ENCODE results near the gene UBE3C.
"Not testable (repeated sequence)": the region's sequence is repeated elsewhere in the genome, so short reads cannot be mapped to it uniquely, and the experiment has no call there.

Gene UBE3C

DNA sequence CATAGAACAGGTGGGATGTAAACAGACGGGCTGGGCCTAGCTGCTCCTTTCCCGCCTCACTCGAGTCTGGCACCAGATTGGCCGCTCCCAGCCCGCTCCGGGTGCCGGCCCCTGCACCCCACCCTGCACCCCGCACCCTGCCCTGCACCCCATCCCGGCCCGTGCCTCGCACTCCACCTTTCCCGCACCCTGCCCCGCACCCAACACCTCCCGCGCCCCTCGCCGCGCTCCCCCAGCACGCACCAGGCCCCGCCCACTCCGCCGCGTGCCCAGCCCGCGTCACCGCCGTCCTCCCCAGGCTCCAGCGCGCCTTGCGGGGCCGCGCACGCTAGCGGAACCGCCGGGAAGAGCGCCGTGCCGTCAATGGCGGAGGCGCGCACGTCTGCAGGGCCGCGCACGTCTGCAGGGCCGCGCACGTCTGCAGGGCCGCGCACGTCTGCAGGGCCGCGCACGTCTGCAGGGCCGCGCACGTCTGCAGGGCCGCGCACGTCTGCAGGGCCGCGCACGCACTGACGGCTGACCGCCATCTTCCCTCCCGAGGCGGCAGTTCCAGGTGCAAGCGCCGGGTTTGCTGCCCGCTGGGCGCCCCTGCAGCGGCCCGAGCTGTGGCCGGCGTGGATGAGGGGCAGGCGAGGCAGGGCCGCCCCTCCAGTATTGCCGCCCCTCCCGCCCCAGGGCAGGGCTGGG is at the start of gene UBE3C:
TSS of gene UBE3C (plus strand) at position 503 of the 687 bp plus-strand sequence. CDS start 347 bp downstream, outside the sequence.
- no peak for DNase-seq (ENCODE audit: low read depth)

- DNase-seq (ENCODE audit: low read depth), result no peak
Measured at GRCh38 chr7:157089100-157089610, 49.6 kb upstream of the UBE3C start.

DNA sequence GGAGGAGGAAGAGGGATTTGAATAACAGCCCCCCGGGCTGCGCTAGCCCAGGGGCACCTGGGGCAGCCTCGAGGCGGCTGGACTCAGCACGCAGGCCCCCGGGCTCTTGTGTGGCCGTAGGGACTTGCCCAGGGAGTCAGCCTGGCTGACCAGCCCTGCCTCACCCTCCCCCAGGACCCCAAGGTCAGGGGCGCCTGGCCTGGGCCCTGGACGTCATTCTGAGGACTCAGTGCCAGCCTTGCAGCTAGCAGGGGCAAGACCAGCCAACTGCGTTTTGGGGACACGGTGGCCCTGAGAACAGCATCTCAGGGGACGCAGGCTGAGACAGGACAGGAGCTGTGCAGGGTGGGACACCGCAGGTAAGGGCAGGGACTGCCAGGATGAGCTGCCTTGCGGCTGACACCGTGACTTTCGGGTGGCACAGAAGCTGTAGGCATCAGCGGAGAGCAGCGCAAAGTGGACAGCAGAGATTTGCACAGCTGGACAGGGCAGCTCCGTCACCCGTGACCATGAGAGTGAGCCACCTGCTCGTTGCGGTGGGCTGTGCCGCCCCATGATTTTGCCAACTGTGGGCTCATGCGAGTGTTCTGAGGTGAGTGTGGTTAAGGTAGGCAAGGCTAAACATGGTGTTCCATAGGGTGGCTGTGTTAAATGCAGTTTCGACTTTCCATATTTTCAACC is 48.1 kb upstream of the UBE3C start:
- no peak for DNase-seq (ENCODE audit: low read depth)

- no peak for DNase-seq (ENCODE audit: low read depth)
Measured at GRCh38 chr7:157096286-157097055, 42.3 kb upstream of the UBE3C start.

DNA sequence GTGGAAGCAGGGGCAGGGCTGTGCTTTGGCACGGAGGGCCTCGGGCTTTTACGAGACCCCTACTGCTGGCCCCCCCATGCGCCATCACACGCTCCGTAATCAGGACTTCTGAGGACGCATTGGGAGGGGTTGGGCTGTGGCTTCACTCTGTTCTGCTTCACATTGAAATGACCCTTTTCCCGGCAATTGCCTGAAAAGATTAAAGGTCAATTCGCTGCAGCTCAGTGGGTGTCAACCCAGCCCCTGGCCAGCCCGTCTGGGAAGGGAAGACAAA is 41.7 kb upstream of the UBE3C start:
- DNase-seq (ENCODE audit: low read depth), result no peak

DNA sequence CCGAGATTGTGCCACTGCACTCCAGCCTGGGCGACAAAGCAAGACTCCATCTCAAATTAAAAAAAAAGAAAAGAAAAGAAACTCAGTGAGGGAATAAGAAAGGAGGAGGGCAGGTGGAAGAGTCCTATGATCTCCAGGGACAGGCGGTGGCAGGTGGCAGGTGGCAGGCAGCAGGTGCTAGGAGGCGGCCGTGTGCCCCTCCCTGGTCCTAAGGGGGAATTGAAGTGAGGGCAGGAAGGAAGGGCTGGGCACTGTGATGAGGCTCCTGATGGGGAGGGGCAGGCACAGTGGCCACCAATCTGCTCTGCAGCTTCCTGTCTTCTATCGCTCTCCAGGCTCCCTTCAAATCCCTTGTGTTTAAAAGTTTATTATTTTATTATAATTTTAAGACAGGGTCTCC is 41.2 kb upstream of the UBE3C start:
- DNase-seq (ENCODE audit: low read depth), result no peak

DNA sequence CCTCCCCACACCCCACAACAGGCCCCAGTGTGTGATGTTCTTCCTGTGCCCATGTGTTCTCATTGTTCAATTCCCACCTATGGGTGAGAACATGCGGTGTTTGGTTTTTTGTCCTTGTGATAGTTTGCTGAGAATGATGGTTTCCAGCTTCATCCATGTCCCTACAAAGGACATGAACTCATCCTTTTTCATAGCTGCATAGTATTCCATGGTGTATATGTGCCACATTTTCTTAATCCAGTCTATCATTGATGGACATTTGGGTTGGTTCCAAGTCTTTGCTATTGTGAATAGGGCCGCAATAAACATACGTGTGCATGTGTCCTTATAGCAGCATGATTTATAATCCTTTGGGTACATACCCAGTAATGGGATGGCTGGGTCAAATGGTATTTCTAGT is 38.7 kb upstream of the UBE3C start:
- DNase-seq (ENCODE audit: low read depth), result not testable (repeated sequence)

DNA sequence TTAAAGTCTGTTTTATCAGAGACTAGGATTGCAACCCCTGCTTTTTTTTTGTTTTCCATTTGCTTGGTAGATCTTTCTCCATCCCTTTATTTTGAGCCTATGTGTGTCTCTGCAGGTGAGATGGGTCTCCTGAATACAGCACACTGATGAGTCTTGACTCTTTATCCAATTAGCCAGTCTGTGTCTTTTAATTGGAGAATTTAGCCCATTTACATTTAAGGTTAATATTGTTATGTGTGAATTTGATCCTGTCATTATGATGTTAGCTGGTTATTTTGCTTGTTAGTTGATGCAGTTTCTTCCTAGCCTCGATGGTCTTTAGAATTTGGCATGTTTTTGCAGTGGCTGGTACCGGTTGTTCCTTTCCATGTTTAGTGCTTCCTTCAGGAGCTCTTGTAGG is 35.1 kb upstream of the UBE3C start:
- not testable (repeated sequence) for DNase-seq (ENCODE audit: low read depth)

DNA sequence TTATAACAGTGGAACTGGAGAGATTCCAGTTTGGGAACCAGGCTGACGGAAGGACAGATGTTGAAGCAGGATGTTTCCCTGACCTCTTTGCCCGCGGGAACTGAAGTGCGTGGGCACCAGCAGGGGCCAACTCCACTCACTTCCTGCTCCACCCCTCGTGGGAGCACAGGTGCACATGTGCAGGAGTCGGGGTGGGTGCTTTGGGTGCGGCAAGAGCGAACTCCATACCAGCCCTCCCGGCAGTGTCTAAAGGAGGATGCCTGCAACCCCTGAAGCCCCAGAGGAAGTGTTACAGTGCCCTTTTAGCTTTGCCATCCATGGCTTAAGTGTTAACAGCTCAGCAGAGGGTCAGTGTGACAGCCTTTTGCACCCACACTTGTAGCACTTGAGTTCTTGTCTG is 27.4 kb upstream of the UBE3C start:
- no peak for DNase-seq (ENCODE audit: low read depth)

GRCh38 chr7:157112706-157113105 is 26.0 kb upstream of the UBE3C start:
- DNase-seq (ENCODE audit: low read depth), result no peak

GRCh38 chr7:157113607-157114006 is 25.1 kb upstream of the UBE3C start:
- DNase-seq (ENCODE audit: low read depth), result no peak

DNA sequence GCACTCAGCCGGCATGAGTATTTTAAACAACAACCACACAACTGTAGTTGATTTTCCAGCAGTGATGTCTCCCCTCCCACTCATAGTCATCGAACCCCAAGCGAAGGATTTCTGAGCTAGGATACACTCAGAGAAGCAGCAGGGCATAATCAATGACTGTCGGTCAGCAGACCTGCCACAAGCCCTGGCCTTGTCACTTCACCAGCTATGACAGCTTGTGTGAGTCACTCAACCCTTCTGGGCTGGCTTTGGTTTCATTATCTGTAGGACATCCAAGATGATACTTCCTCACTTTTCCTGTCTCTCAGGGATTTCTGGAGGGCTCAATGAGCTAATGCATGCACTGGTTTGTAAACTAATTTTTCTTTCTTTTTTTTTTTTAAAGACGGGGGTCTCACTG is 22.0 kb upstream of the UBE3C start:
- DNase-seq (ENCODE audit: low read depth), result no peak

- DNase-seq (ENCODE audit: low read depth), result no peak
Measured at GRCh38 chr7:157117796-157118195, 20.9 kb upstream of the UBE3C start.

DNA sequence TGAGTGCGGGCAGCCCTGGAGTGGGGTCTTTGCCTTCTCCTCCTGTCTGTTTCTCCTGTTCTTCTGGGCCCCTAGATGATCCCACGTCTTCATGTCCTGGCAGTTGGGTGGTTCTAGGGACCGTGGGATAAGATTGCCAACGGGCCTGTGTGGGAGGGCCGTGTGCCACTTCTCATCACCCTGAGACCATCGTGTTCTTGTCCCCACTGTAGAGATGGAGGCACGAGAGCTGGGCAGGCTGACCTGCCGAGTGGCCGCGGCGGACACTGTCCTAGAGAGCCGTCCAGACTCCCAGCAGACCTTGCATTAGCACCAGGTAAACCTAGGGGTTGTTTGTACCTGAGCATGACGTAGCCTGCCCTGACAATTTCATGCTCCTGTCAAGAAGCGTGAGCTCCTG is 18.5 kb upstream of the UBE3C start:
- no peak for DNase-seq (ENCODE audit: low read depth)

GRCh38 chr7:157121184-157121715 is 17.5 kb upstream of the UBE3C start:
- no peak for DNase-seq (ENCODE audit: low read depth)

DNA sequence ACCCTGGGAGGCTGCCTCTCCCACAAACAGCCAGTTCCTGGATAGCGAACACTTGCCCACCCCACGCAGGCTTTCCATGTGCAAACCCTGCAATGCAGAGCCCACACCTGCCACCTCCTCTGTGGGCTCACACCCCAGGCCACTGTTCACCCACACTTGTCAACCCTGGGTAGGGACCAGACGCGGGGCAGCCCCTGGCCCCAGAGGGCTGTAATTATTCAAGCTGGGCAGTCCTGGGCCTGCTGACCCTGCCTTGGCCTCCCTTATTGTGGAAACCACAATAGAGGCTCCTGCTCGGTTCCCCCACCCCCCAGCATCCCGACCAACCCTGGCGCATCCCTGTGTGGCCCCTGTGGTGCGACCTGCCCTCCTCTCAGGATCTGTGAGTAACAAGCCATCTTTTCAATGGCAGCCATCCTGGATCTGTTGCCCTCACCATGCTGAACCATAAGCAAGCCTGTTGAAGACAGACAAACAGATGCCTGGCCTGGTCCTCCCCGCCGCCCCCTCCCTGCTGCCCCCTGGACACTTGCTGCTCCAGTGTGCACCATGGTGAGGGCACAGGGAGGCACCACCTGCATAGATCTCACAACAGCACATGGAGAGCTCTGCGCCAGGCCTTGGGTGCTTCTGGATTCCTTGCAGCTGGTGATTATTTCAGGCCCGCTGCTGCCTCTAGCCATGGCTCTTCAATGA is 15.8 kb upstream of the UBE3C start:
- DNase-seq (ENCODE audit: low read depth), result no peak

DNA sequence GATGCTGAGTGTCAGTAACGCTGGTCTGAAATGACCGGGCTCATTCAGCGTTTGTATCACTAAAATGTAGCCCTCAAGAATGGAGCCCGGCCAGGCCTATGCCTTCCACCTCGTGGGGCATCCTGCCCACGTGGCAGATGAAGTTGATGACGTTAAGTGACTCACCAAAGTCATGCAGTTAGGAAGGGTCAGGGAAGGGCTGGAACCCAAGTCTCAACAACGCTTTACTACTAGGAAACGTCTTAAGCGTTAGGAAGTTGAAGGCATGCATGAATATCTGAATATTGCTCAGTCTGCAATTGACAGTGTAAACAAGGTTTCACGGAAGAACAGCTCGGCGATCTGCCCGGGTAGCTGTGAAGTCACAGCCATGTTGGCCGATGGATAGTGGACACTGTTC is 14.0 kb upstream of the UBE3C start:
- no peak for DNase-seq (ENCODE audit: low read depth)

DNA sequence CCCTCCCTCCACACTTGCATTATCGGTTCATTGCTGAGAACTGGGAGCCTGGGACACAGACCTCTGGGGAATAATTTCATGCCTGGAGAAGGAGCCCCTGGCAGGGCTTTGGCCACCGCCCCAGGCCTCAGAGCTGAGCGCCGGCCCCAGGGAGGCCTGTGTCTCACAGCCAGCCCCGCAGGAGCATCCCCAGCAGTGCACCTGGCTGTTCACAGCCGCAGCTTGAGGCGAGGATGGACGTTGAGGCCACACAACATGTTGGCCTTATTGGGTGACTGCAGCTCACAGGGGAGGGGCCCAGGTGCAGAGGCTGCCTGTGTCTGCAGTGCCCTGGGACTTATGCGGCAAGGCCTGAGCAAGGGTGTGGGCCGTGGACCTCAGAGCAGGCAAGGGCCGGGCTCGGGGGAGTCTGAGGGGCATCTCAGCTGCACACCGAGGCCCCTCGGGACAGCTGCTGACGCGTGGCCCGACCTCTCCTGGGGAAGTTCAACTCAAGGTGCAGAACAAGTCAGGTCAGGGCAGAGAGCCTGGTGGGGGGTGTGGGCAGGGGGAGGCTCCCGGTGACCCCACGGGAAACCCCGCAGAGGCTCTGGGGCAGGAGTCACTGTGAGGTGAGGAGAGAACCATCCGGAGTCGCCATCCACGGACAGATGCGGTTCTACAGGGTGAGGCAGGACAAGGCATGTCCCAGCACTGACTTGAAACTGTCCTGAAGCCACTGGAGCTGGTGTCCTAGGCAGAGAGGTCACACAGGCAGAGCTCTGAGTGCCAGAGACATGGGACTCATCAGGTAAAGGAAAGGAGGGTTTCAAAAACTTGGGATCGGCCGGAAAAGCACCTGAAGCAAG is 13.1 kb upstream of the UBE3C start:
- no peak for DNase-seq (ENCODE audit: low read depth)

DNA sequence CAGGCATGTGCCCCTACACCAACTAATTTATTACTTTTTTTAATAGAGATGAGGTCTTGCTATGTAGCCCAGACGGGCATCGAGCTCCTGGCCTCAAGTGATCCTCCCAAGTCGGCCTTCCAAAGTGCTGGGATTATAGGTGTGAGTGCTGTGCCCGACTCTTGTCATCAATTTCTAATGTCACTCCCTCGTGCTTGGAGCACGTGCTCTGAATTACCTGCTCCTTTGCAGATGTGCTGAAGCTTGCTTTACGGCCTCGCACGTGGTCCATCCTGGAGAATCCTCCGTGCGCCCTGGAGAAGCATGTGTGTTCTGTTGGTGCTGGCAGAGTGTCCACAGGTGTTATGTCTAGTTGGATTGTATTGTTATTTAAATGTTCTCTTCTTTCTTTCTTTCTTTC is 11.8 kb upstream of the UBE3C start:
- no peak for DNase-seq (ENCODE audit: low read depth)

GRCh38 chr7:157129200-157129599 is 9.5 kb upstream of the UBE3C start:
- no peak for DNase-seq (ENCODE audit: low read depth)

- DNase-seq (ENCODE audit: low read depth), result no peak
Measured at GRCh38 chr7:157129907-157130460, 8.7 kb upstream of the UBE3C start.

Measured in GM04503 (cell line).